GM12801 (cell line): ENCODE results near the gene HOXB6.

ENCODE experiments used
- CTCF ChIP-seq: IDR thresholded peaks from one replicate; pipeline ENCODE4 v1.5.1; 2011; ENCODE audit warnings: control low read depth; ENCODE audit not compliant: insufficient read length; ENCODE audit errors: extremely low read depth

HOXB6 gene

DNA sequence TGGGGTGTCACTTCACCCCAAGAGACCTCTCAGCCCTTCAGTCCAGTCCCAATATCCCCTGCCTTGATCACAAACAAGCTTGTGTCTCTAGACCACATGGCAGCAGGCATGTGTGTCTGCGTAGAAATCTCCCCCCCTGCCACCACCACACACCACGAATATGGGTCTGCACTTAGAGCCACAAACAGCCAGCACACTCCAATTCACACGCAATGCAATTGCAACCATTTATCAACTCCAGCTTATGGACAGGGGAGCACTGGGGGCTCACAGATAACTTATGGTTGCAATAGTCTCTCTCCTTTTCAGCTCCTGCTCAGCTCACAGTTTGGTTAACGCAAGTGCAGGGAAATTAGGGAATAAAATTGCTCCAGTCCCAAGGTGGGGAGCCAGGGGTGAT, 18.8 kb upstream of the HOXB6 start:
- no peak for TF ChIP-seq CTCF

- no peak for TF ChIP-seq CTCF
Measured at GRCh38 chr17:48622857-48623256, 18.1 kb upstream of the HOXB6 start.

DNA sequence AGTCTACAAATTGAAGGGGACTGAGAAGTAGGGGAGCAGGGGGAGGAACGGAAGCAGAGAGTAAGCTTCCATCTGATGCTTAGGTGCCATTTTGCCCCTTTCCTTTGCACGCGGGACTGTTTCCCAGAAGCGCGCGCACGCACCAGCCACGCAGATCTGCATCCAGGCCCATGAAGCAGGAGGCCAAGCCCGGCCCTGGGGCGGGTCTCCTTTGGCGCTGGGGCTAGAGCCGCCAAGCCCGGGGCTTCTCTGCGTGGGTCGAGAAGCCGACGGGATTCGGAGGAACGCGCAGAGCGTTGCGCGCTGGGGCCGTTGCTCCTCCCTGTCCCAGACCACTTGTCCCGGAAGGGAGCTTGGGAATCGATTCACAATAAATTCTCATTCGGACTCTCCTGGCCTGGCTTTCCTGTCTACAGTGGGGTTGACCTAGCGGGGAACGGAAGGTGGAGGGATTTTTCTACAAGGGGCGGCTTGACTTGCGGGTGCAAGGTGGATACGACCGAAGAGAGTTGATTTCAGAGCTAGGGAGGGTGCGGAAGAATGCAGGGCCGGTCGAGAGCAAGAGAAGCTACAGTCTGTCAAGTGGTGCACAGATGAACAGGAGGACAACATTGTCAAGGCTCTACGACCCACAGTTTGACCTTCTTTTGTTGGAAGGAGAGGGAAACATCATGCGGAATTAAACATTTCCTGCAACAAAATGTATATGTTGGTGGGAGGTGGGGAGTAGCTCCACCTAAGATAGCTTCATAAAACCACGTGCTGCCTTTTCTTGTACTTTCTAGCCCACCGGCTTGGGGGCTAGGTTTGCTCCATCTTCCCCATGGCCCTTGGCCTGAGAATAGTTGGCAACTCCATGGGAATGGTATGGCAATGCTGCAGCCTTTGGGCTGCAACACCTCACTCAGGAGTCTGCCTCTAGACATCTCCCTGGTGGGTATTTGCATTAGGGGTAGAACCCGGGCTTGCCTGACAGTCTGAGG, 16.9 kb upstream of the HOXB6 start:
- no peak for TF ChIP-seq CTCF

- TF ChIP-seq CTCF: no peak
Measured at GRCh38 chr17:48620461-48621139, 15.8 kb upstream of the HOXB6 start.

- TF ChIP-seq CTCF: no peak
Measured at GRCh38 chr17:48619826-48620449, 15.2 kb upstream of the HOXB6 start.

- no peak for TF ChIP-seq CTCF
Measured at GRCh38 chr17:48618256-48618896, 13.6 kb upstream of the HOXB6 start.
